ENCODE data around the gene TMEM245.

The TMEM245 gene

DNA sequence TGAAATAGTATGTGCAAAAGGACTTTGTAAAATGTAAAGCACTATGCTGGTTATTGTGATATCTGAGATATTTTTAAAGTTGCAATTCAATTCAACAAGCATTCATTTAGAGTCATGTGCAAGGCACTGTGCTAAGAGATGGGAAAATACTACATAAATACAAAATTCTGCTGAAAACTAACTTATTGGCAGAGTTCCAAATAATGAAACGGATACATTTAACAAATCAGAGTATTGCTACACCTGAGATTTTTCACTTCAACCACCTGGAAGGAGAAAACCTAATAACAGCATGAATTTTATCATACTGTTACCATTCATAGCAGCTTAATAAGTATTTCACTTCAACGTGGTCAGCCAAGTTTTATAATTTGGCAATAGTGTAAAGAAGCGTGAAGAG lies 100.3 kb downstream of the TMEM245 start:
- DNase-seq: no peak
- H3K4me3 ChIP-seq (ENCODE audit: low read depth, low read length): no peak overlapping the region
- H3K36me3 ChIP-seq: peaks cover 13% of the 10 kb centered on the region
- H3K27me3 ChIP-seq: no peaks in the 10 kb centered on the region
- no peaks in the 10 kb centered on the region for H3K9me3 ChIP-seq
- TF ChIP-seq, protein P1, sequence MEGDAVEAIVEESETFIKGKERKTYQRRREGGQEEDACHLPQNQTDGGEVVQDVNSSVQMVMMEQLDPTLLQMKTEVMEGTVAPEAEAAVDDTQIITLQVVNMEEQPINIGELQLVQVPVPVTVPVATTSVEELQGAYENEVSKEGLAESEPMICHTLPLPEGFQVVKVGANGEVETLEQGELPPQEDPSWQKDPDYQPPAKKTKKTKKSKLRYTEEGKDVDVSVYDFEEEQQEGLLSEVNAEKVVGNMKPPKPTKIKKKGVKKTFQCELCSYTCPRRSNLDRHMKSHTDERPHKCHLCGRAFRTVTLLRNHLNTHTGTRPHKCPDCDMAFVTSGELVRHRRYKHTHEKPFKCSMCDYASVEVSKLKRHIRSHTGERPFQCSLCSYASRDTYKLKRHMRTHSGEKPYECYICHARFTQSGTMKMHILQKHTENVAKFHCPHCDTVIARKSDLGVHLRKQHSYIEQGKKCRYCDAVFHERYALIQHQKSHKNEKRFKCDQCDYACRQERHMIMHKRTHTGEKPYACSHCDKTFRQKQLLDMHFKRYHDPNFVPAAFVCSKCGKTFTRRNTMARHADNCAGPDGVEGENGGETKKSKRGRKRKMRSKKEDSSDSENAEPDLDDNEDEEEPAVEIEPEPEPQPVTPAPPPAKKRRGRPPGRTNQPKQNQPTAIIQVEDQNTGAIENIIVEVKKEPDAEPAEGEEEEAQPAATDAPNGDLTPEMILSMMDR (IDR thresholded peaks at IDR 0.05; ENCODE audit: low read depth, low read length): no peak
- no peaks in the 10 kb centered on the region for H3K4me1 ChIP-seq

DNA sequence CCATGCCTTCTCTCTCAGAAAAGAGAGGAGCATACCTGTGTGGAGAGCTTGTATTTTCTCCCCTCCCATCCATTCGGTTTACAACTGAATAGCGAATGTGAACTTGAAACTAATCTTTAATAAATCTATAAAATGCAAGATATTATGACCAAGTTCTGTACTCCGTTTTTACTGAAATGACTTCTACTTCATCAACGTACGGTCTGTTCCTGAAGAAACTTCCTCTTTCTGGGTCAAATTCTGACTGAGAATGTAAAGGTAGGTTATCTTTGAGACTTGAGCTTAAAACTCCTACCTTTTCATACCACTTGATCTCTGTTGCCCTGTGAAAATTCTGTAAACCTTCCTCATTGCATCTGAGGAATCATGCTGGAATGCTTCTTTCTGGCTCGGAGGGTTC lies 102.3 kb downstream of the TMEM245 start:
- no peak overlapping the region for H3K4me3 ChIP-seq (ENCODE audit: low read depth, low read length)
- H3K9me3 ChIP-seq: no peaks in the 10 kb centered on the region
- H3K36me3 ChIP-seq: peaks cover 14% of the 10 kb centered on the region
- H3K4me1 ChIP-seq: no peaks in the 10 kb centered on the region; the same call in 1 of the 2 replicates
- no peak for DNase-seq
- TF ChIP-seq, protein P1 (IDR thresholded peaks at IDR 0.05; ENCODE audit: low read depth, low read length): no peak
- H3K27me3 ChIP-seq: no peaks in the 10 kb centered on the region

DNA sequence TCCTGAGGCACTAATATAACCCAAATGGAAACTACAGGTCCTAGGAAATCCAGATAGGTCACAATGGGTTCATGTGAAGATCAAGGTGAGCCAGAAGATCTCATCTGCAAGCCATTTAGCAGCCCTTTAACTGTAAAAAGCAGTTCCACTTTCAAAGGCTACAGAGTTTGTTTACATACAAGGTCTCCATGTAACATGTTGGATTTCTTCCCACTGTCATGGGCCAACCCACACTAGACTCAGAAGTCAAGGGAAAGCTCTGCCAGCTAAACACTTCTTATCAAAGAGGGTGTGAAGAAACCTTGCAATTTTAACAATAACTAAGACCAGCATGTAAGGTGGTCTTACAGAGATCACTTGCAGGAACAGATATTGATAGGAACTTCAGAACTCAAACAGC lies 102.7 kb downstream of the TMEM245 start:
- Histone ChIP-seq H3K36me3 (peaks cover 14% of the 10 kb centered on the region), H3K9me3 (no peaks in the 10 kb centered on the region), H3K4me3 (ENCODE audit: low read depth, low read length) (no peak overlapping the region), H3K27me3 (no peaks in the 10 kb centered on the region), H3K4me1 (no peaks in the 10 kb centered on the region; the same call in 1 of the 2 replicates)
- TF ChIP-seq, protein P1 (IDR thresholded peaks at IDR 0.05; ENCODE audit: low read depth, low read length): no peak
- DNase-seq: no peak

DNA sequence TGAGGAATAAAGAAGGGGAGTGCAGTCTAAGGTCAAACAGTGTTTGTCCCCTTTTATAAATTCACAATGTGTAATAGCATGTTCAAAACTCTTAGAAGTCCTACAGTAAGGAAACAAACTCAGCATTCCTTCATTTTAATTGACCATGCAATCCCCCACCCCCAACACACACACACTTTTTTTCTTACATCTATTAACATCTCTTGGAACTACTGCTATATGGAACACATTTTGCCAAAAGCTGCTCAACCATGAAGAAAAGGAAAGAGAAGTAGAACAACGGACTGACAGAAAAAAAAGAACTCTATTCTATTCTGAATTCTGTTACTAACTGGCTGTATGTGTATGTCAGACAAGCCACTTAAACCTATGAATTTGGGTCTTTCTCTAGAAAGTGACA lies 103.6 kb downstream of the TMEM245 start:
- Histone ChIP-seq H3K27me3 (no peaks in the 10 kb centered on the region), H3K4me3 (ENCODE audit: low read depth, low read length) (no peak overlapping the region), H3K4me1 (peaks cover 3% of the 10 kb centered on the region), H3K36me3 (peaks cover 14% of the 10 kb centered on the region), H3K9me3 (no peaks in the 10 kb centered on the region)
- DNase-seq: no peak
- TF ChIP-seq, protein P1 (IDR thresholded peaks at IDR 0.05; ENCODE audit: low read depth, low read length): no peak

DNA sequence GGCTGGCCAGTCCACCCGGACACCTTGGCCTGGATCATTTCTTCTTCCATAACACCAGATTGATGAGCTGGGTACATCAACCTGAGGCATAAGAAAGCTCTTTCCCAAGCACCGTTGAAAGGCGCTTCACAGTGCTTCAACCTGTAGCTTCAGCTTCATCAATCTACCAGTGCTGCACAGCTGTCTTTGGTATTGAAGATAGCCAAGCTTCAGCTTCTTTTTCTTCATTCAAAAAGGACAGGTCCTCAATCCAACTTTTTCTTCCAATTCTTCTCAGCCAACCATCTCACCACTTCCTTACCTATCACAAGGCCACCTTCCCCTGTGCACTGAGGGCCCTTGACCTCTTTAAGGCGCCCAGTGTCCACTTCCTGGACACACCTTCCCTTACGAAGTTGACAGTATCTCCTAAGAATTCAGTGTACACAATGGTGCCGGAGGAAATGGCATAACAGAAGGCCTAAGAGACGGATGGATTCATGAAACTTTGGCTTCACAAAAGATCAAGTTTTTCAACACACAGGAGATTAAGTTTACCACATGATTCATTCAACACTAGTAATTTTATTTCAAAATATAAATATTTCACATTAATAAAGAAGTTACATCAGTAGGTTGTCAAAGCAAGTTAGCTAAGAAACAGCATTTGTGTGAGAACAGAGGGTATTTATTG lies 105.0 kb downstream of the TMEM245 start:
- no peak overlapping the region for H3K4me3 ChIP-seq (ENCODE audit: low read depth, low read length)
- H3K27me3 ChIP-seq: no peaks in the 10 kb centered on the region
- DNase-seq: no peak
- TF ChIP-seq, protein P1 (IDR thresholded peaks at IDR 0.05; ENCODE audit: low read depth, low read length): no peak
- H3K36me3 ChIP-seq: peaks cover 13% of the 10 kb centered on the region
- H3K4me1 ChIP-seq: peaks cover 3% of the 10 kb centered on the region
- no peaks in the 10 kb centered on the region for H3K9me3 ChIP-seq

All from BE2C (cell line).